ENCODE results near the gene PSAP. TPM values are rescaled to one million over a fixed set of nuclear protein-coding genes. Genes with fewer than 3 reads are reported as not detected.

The PSAP gene
- polyA plus RNA-seq, 1 experiment, result 1,979 TPM

DNA sequence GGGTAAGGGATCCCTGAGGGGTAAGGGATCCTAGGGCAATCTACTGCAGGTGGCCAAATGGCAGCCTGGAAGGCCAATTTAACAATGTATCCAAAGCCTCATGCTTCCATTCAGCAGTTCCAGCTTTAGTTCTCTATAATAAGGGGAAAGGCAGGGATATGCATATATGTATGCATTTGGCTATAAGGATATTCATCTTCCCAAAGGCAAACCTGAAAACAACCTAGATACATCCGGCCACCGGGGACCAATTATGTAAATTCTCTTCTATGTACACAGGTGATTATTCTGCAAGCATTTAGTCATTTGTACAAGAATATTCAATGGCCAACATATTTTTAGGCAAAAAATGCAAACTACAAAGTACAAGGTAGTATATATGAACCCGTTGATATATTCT lies 26.7 kb downstream of the PSAP start:
- ChIA-PET POLR2A (no interaction called here), CTCF (interaction anchor here (1.7 kb wide), 1 partner anchor 13 kb away, joined by 6 read pairs; no protein-coding TSS in a partner anchor)
- TF ChIP-seq, protein P1, sequence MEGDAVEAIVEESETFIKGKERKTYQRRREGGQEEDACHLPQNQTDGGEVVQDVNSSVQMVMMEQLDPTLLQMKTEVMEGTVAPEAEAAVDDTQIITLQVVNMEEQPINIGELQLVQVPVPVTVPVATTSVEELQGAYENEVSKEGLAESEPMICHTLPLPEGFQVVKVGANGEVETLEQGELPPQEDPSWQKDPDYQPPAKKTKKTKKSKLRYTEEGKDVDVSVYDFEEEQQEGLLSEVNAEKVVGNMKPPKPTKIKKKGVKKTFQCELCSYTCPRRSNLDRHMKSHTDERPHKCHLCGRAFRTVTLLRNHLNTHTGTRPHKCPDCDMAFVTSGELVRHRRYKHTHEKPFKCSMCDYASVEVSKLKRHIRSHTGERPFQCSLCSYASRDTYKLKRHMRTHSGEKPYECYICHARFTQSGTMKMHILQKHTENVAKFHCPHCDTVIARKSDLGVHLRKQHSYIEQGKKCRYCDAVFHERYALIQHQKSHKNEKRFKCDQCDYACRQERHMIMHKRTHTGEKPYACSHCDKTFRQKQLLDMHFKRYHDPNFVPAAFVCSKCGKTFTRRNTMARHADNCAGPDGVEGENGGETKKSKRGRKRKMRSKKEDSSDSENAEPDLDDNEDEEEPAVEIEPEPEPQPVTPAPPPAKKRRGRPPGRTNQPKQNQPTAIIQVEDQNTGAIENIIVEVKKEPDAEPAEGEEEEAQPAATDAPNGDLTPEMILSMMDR (IDR thresholded peaks at IDR 0.05; ENCODE audit: insufficient read depth, low read depth, low read length), result no peak
- H3K4me3 ChIP-seq (ENCODE audit: low read depth, low read length), result no peak overlapping the region
- DNase-seq (ENCODE audit: low read depth), result no peak
- peaks cover 48% of the 10 kb centered on the region for H3K36me3 ChIP-seq (ENCODE audit: control insufficient read depth, insufficient read depth, low read length)
- no peaks in the 10 kb centered on the region for H3K27me3 ChIP-seq (ENCODE audit: control insufficient read depth, insufficient read depth, low read length)

DNA sequence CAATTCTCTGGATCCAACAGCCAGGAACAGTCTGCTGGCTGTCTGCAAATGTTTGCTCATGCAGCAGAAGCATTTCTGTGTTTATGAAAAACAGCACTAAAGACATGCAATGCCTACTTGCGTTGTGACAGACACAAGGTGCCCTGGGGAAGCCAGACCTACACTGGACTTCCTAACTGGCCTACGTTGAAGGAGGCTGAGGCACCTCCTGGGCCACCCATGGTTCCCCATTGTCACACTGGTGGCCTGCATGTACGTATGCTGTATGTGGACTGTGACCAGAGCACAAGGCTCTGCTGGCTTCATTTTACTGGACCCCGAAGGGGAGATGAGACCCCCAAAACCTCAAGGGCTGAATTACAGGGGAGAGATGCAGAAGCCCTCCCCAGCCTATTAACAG lies 27.7 kb downstream of the PSAP start:
- H3K27me3 ChIP-seq (ENCODE audit: control insufficient read depth, insufficient read depth, low read length), result no peaks in the 10 kb centered on the region
- no peak overlapping the region for H3K4me3 ChIP-seq (ENCODE audit: low read depth, low read length)
- no peak for DNase-seq (ENCODE audit: low read depth)
- TF ChIP-seq, protein P1 (IDR thresholded peaks at IDR 0.05; ENCODE audit: insufficient read depth, low read depth, low read length), result no peak
- ChIA-PET CTCF (interaction anchor here (1.7 kb wide), 1 partner anchor 12 kb away, joined by 4 read pairs; no protein-coding TSS in a partner anchor), POLR2A (no interaction called here)
- peaks cover 52% of the 10 kb centered on the region for H3K36me3 ChIP-seq (ENCODE audit: control insufficient read depth, insufficient read depth, low read length)

DNA sequence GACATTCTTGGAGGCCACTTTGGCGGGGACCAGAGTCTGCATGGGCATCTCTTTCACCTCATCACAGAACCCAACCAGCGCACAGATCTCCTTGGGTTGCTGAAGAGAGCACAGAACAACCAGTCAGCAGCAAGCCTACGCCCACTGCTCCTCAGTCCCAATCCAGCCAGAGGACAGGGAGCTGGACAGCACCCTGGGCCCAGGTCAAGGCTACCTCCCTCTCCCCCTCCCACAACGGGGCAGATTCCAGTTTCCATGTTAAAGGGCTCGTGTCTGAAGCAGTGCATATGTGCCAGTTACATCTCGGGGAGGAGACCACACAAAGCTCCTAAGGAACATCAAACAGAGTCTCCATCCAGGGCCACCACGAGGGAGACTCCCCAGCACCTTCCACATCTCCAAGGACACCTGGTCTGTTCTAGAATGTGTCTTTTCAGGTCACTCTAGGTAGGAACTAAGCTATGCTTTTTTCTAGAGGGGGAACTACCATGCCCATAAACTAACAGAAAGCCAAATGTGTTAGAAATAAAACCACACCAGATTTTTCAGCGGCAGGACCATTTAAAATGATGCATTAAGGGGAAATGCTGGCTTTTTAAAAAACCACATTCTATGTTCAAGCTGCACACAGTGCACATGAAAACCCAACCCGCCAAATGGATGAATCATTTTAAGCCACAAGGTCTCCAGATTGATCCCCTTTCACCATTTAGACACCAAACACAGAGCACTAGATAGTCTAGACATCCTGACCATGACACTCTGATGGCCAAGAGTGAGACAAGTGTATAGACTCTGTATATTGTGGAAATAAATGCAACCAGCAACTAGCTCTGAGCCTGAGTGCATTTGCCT lies 28.9 kb downstream of the PSAP start:
- CTCF ChIA-PET, result interaction anchor here (0.7 to 1.7 kb wide), 5 partner anchors 9 to 402 kb away, joined by 3 to 10 read pairs (median 4); no protein-coding TSS in a partner anchor
- TF ChIP-seq, protein P1 (IDR thresholded peaks at IDR 0.05; ENCODE audit: insufficient read depth, low read depth, low read length), result no peak
- POLR2A ChIA-PET, result interaction anchor here (0.6 kb wide), 1 partner anchor 18 kb away, joined by 4 read pairs; no protein-coding TSS in a partner anchor
- Histone ChIP-seq H3K4me3 (ENCODE audit: low read depth, low read length) (no peak overlapping the region), H3K36me3 (ENCODE audit: control insufficient read depth, insufficient read depth, low read length) (peaks cover 55% of the 10 kb centered on the region), H3K27me3 (ENCODE audit: control insufficient read depth, insufficient read depth, low read length) (no peaks in the 10 kb centered on the region)
- DNase-seq (ENCODE audit: low read depth), result peak; percentile 22

DNA sequence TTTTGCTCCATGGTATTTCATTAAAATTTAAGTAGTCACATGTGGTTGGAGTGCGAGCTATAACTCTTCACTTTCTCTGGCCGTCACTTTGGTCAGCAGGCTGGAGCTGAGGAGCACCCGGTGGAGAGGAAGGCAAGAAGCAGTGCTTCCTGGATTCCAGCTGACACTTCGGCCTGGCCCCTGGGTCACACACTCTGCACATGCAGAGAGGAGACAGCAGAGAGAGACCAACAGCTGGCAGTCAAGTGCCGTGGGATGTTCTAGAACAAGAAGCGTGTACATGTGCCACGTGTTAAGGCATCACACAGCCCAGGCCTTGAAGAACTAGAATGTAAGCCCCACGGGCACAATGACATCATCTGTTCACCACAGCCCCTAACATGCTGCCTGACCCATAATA lies 30.1 kb downstream of the PSAP start:
- Histone ChIP-seq H3K27me3 (ENCODE audit: control insufficient read depth, insufficient read depth, low read length) (no peaks in the 10 kb centered on the region), H3K4me3 (ENCODE audit: low read depth, low read length) (no peak overlapping the region), H3K36me3 (ENCODE audit: control insufficient read depth, insufficient read depth, low read length) (peaks cover 63% of the 10 kb centered on the region)
- ChIA-PET POLR2A (no interaction called here), CTCF (interaction anchor here (1.0 kb wide), 1 partner anchor 48 kb away, joined by 3 read pairs; the partner anchor contains the start of gene VSIR)
- TF ChIP-seq, protein P1 (IDR thresholded peaks at IDR 0.05; ENCODE audit: insufficient read depth, low read depth, low read length), result no peak
- DNase-seq (ENCODE audit: low read depth), result no peak

DNA sequence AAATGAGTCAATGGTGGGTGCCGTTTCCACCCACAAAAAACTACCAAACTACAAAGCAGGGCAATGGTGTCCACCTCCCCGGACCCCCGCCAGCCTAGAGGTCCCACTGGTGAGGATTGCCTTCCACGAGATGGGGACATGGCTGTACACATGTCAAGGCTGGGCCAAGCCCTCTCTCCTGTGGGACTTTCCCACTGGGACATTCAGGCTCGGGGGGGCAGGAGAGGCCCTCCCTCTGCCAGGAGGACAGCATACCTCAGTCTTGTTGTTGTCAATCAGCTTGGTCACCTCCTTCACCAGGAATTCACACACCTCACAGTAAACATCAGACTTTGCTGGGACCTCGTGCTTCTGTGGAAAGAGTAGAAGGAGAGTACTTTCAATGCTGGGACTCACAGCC lies 31.1 kb downstream of the PSAP start:
- TF ChIP-seq, protein P1 (IDR thresholded peaks at IDR 0.05; ENCODE audit: insufficient read depth, low read depth, low read length), result no peak
- CTCF ChIA-PET, result interaction anchor here (4.8 kb wide), 1 partner anchor 76 kb away, joined by 17 read pairs; no protein-coding TSS in a partner anchor
- no peak for DNase-seq (ENCODE audit: low read depth)
- POLR2A ChIA-PET, result no interaction called here
- H3K4me3 ChIP-seq (ENCODE audit: low read depth, low read length), result no peak overlapping the region
- H3K36me3 ChIP-seq (ENCODE audit: control insufficient read depth, insufficient read depth, low read length), result peaks cover 65% of the 10 kb centered on the region
- H3K27me3 ChIP-seq (ENCODE audit: control insufficient read depth, insufficient read depth, low read length), result no peaks in the 10 kb centered on the region
